HepG2 (cell line): ENCODE results near the gene TAS1R3. TPM values are rescaled to one million over a fixed set of nuclear protein-coding genes. Genes with fewer than 3 reads are reported as not detected.

Experiments
- DMAP1 ChIP-seq: IDR thresholded peaks from 2 replicates; pipeline ENCODE4 v1.6.1; 2016
- EP300 ChIP-seq, 3 experiments: sonication (generic) in 1 of 3; formaldehyde crosslinking in 1 of 3; IDR thresholded peaks; 2 replicates each; pipeline versions ENCODE4 v1.5.1 to v1.6.1; 2011 to 2020; ENCODE audit warnings: low read depth in 2 of 3, low read length in 2 of 3, borderline replicate concordance in 1 of 3, improper control_type of control experiment in 1 of 3, mild to moderate bottlenecking in 1 of 3, missing genetic modification reagents in 1 of 3, moderate library complexity in 1 of 3
- FOXP1 ChIP-seq, 2 experiments: fragments of 450-650 bp in 1 of 2; IDR thresholded peaks; 2 replicates each; pipeline ENCODE4 v1.6.1; 2017 to 2018; ENCODE audit warnings: antibody characterized with exemption in 1 of 2
- GMEB1 ChIP-seq: sonication (generic); formaldehyde crosslinking; IDR thresholded peaks from 2 replicates; pipeline ENCODE4 v1.5.1; 2020; ENCODE audit warnings: missing genetic modification reagents, mild to moderate bottlenecking, borderline replicate concordance
- IRF2 ChIP-seq: IDR thresholded peaks from 2 replicates; pipeline ENCODE4 v1.6.1; 2018; ENCODE audit warnings: missing genetic modification reagents, missing compliant biosample characterization
- JUNB ChIP-seq: sonication (generic); formaldehyde crosslinking; IDR thresholded peaks from 2 replicates; pipeline ENCODE4 v1.8.0; 2022; ENCODE audit warnings: missing genetic modification reagents, mild to moderate bottlenecking, borderline replicate concordance
- KDM5B ChIP-seq: sonication (generic); formaldehyde crosslinking; IDR thresholded peaks from 2 replicates; pipeline ENCODE4 v1.4.0; 2020; ENCODE audit warnings: missing genetic modification reagents, mild to moderate bottlenecking, borderline replicate concordance
- KLF6 ChIP-seq: IDR thresholded peaks from 2 replicates; pipeline ENCODE4 v1.8.0; 2016; ENCODE audit warnings: missing biosample characterization, missing genetic modification reagents
- KMT2A ChIP-seq: sonication (generic); formaldehyde crosslinking; IDR thresholded peaks from 2 replicates; pipeline ENCODE4 v1.4.0; 2020; ENCODE audit warnings: missing genetic modification reagents
- MIXL1 ChIP-seq: IDR thresholded peaks from 2 replicates; pipeline ENCODE4 v1.6.1; 2016
- MTF2 ChIP-seq: sonication (generic); formaldehyde crosslinking; IDR thresholded peaks from 2 replicates; pipeline ENCODE4 v1.5.0; 2020; ENCODE audit warnings: missing genetic modification reagents, borderline replicate concordance
- TFDP2 ChIP-seq: sonication (generic); formaldehyde crosslinking; IDR thresholded peaks from 2 replicates; pipeline ENCODE4 v1.4.0; 2020; ENCODE audit warnings: missing genetic modification reagents
- ZBTB8A ChIP-seq: sonication (generic); formaldehyde crosslinking; IDR thresholded peaks from 2 replicates; pipeline ENCODE4 v1.4.0; 2020; ENCODE audit warnings: mild to moderate bottlenecking, low read depth, missing genetic modification reagents, borderline replicate concordance
- ZFP91 ChIP-seq: sonication (generic); formaldehyde crosslinking; IDR thresholded peaks from 2 replicates; pipeline ENCODE4 v1.9.0; 2022; ENCODE audit warnings: missing genetic modification reagents, mild to moderate bottlenecking, borderline replicate concordance
- ZFY ChIP-seq: sonication (generic); formaldehyde crosslinking; IDR thresholded peaks from 2 replicates; pipeline ENCODE4 v1.4.0; 2020; ENCODE audit warnings: missing genetic modification reagents
- ZNF280D ChIP-seq: sonication (generic); formaldehyde crosslinking; IDR thresholded peaks from 2 replicates; pipeline ENCODE4 v1.5.1; 2020; ENCODE audit warnings: mild to moderate bottlenecking, missing genetic modification reagents
- ZNF335 ChIP-seq: sonication (generic); formaldehyde crosslinking; IDR thresholded peaks from 2 replicates; pipeline ENCODE4 v1.4.0; 2020; ENCODE audit warnings: missing genetic modification reagents
- ZNF530 ChIP-seq: sonication (generic); formaldehyde crosslinking; IDR thresholded peaks from 2 replicates; pipeline ENCODE4 v1.5.0; 2020; ENCODE audit warnings: low read depth, mild to moderate bottlenecking, missing genetic modification reagents
- ZNF546 ChIP-seq: sonication (generic); formaldehyde crosslinking; conservative IDR thresholded peaks from 2 replicates; pipeline ENCODE4 v1.8.1; 2023; ENCODE audit warnings: mild to moderate bottlenecking, missing genetic modification reagents
- ZNF616 ChIP-seq: sonication (generic); formaldehyde crosslinking; IDR thresholded peaks from 2 replicates; pipeline ENCODE4 v1.5.0; 2020; ENCODE audit warnings: low read depth, mild to moderate bottlenecking, missing genetic modification reagents
- ZNF713 ChIP-seq: sonication (generic); formaldehyde crosslinking; IDR thresholded peaks from 2 replicates; pipeline ENCODE4 v1.4.0; 2020; ENCODE audit warnings: mild to moderate bottlenecking, missing genetic modification reagents
- polyA plus RNA-seq, 8 experiments: library from polyadenylated mRNA; depleted of rRNA in 3 of 8; stranded (reverse) in 7 of 8; unstranded in 1 of 8; fragments of >200 nt; fragmentation: Illumina TruSeq in 4 of 8; extraction: Trizol in 4 of 8; gene quantifications; 2 replicates each; pipeline versions ENCODE4 v1.2.1 to v1.2.3, GENCODE V29; 2011 to 2016; ENCODE audit warnings: low read depth in 4 of 8, missing spikeins in 1 of 8, mixed read lengths in 1 of 8; ENCODE audit not compliant: insufficient read depth in 1 of 8
- total RNA-seq, 5 experiments: library from RNA; depleted of rRNA; stranded (reverse); fragments of >200 nt; fragmentation: Illumina TruSeq; extraction: Trizol; gene quantifications; 2 replicates each; pipeline ENCODE4 v1.2.3, GENCODE V29; 2016; ENCODE audit warnings: low read depth in 1 of 5

The TAS1R3 gene
- total and polyA plus RNA-seq, 2 of the 13 experiments (the other 11 are each of a cell fraction or from before 2014, with no cell fraction given), result 0.13 to 0.15 TPM

- no peak for TF ChIP-seq ZNF530 (CRISPR knock-in tag)
- TF ChIP-seq DMAP1 (CRISPR knock-in tag), result peak; percentile 41; the same call in 1 of the 2 replicates
- peak; percentile 50; the same call in 1 of the 2 replicates for TF ChIP-seq GMEB1 (CRISPR knock-in tag)
- peak; percentile 93; the same call in 1 of the 2 replicates for TF ChIP-seq MTF2 (CRISPR knock-in tag)
- TF ChIP-seq ZNF713, result no peak
- TF ChIP-seq FOXP1 (IDR thresholded peaks at IDR 0.05), result no peak
- peak; percentile 23; the same call in 1 of the 2 replicates for TF ChIP-seq FOXP1 (CRISPR knock-in tag; IDR thresholded peaks at IDR 0.05)
- TF ChIP-seq ZFP91 (CRISPR knock-in tag), result peak; percentile 92
- no peak for TF ChIP-seq KLF6 (CRISPR knock-in tag)
- no peak; the same call in 1 of the 2 replicates for TF ChIP-seq ZNF616 (CRISPR knock-in tag)
- TF ChIP-seq KMT2A, result 0 out of 2 replicates have a peak, but pooled peaks have one; percentile 19
- TF ChIP-seq MIXL1 (CRISPR knock-in tag), result 0 out of 2 replicates have a peak, but pooled peaks have one; percentile 41
- TF ChIP-seq JUNB (CRISPR knock-in tag), result no peak
- TF ChIP-seq TFDP2, result no peak
- peak; percentile 52; the same call in 1 of the 2 replicates for TF ChIP-seq IRF2 (CRISPR knock-in tag)
- 0 out of 2 replicates have a peak, but pooled peaks have one; percentile 35 for TF ChIP-seq ZBTB8A (CRISPR knock-in tag)
- 0 out of 2 replicates have a peak, but pooled peaks have one; percentile 57 for TF ChIP-seq ZNF335
- TF ChIP-seq KDM5B (CRISPR knock-in tag), result no peak
- TF ChIP-seq EP300 (IDR thresholded peaks at IDR 0.05; ENCODE audit: low read depth in 2 of 2, low read length in 2 of 2), result peak; percentile 46 to 65; a peak in 2 of 4 replicates
- TF ChIP-seq EP300 (CRISPR knock-in tag; IDR thresholded peaks at IDR 0.05; ENCODE audit: borderline replicate concordance), result no peak
- no peak for TF ChIP-seq ZNF280D (CRISPR knock-in tag)
- peak; percentile 65 for TF ChIP-seq ZFY (CRISPR knock-in tag)
- no peak; the same call in 1 of the 2 replicates for TF ChIP-seq ZNF546 (CRISPR knock-in tag)
Observed at GRCh38 chr1:1281533-1282321, 49.4 kb upstream of the TAS1R3 start (continued).
